ENCODE results near the gene AK1.

DNA sequence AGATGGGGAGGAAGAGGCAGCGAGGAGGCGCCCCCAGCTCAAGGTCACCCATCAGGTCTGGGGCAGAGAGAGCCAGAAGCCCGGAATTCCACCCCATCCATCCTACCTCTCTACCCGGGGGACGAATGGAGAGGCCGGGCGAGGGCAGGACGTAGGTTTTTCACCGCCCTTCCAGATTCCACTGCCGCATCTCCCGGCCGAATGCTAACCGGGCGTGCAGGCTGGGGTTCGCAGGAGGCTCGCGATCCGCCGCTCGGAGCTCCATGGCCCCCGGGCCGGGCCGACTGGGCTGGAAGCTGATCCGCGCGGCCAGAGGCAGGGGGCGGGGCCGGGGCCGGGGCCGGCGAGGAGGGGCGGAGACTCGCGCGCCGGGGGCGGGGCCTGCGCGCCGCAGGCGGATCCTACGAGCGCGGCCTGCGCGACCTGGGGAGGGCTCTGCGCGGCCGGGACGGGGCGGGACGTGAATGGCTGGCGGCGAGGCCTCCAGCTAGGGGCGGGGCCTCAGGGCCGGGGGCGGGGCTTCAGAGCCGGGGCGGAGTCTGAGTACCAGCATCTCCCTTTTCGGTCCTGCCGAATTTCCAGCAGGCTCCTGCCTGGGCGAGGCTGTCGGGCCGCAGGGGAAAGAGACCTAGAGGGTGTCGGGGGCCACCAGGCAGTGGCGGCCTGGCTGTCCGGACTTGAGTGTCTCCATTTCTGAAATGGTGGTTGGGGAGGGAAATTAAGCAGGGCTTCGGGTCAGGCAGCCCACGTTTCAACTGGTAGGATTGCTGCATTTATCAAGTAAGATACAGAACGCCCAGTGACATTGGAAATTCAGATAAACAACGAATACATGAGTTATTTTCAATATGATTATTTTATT, 39.5 kb upstream of the AK1 start, which contains the start of gene ST6GALNAC4:
- no peak for TF ChIP-seq CTCF (IDR thresholded peaks at IDR 0.05)
- no peak for TF ChIP-seq POLR2A (IDR thresholded peaks at IDR 0.05)

All from adrenal gland (tissue), 5 donors.